Activated CD8-positive, alpha-beta memory T cell treated with anti-CD3 and anti-CD28 coated beads for 48 hours (primary cell): Measurements from ENCODE around the gene S1PR3.

Experiments used
- DNase-seq, 3 experiments: peaks; one replicate each; pipeline ENCODE4 v3.0.0-alpha.2; 2020; ENCODE audit warnings: low read depth in 2 of 3, low spot score in 2 of 3

S1PR3 gene

DNA sequence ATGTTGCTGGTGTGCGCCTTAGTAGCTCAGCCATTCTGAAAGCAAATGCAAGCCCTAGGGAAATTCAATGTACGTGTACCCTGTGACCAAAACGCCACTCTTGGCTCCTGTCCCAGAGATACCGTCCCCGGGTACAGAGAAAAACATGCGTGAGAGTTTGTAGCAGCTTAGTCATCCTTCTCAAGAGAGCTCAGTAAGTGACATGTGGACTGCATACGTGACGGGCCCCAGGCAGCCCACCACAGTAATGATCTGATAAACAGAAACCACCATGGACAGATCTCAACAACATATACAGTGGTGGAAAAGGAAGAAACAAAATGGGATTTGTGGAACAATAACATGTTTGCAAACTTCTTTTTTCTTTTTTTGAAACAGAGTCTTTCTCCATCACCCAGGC, 45.1 kb downstream of the S1PR3 start:
- DNase-seq: no peak

DNA sequence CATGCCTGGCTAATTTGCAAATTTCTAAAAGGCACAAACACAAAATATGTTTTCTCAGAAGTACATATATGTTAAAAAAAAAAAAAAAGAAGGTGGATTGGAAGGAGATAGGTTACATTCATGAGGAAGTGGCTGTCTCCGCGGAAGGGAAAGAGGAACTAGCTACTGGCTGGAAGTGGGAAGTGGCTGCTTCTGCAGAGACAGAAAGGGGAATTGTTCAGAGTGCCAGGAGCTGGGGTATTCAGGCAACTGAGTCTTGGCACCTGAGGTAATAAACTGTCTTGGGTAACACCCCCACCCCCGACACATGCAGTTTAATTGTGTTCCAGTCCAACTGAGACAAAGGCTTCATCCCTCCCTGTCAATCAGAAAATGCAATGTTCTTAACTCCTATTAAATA, 45.6 kb downstream of the S1PR3 start:
- DNase-seq: no peak

DNA sequence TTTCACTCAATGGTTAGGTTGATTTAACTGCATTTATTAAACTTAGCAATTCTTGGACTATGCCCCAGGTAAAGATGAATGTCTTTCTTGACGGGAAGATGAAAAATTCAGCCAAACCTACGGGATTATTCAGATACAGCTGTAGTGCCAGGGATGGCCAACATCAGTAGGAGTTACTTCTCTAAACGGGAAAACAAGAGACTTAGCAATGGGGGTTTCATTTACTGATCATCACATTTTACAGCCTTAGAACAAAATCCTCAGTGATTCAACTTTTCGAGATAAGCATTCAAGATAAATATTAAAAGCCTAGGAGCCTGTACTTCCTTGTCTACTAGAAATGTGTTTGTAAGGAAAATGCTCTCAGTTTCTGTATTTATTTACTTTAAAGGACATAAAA, 46.1 kb downstream of the S1PR3 start:
- DNase-seq: no peak

DNA sequence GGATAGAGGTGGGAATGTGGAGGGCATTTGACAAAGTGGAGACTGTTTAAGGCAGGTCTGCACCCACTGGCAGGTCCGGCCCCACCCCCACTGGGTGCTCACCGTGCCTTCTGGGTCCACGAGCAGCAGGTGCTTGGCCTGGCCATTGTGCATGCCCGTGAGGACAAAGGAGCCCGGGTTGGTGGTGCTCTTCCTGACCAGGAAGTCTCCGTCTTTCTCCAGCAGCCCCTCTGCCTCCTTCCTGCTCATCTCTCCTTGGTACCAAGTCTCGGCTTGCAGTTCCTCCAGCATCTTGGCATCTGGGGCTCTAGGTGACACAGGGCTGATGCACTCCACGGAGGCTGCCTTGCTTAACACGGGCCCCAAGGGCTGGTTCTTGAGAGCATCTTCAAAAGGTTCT, 46.6 kb downstream of the S1PR3 start:
- no peak for DNase-seq

DNA sequence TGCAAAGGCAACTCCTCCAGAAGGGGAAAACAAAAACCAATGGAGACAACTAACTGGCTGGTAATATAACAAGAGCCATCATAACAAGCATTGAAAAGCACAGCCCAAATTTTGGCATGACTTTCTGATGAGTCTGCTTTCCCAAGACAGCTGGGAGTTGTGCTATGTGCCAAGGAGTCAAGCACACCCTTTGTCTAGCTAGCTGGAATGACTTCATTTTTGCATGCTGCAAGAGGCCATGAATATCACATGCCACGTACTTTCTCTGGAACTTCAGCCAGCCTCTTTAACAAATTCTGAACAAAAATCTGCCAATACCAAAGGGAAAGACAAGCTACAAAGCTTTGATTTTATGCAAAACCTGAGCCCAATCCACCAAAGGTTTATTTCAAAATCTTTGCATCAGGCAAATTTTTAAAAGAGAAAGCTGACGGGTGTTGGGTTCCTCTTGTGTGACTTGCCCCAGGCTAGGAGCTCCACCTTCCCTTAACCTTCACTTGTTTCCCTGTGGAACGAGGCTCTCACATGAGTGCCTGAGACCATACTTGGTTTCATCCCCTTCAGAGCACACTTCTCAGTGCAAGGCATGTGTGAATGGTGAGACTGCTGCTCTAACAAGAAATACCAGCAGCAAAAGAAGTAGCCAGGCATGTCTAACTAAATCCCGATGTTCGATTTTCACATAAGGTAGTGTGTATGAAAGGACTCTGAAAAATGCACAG, 47.3 kb downstream of the S1PR3 start:
- no peak for DNase-seq

DNA sequence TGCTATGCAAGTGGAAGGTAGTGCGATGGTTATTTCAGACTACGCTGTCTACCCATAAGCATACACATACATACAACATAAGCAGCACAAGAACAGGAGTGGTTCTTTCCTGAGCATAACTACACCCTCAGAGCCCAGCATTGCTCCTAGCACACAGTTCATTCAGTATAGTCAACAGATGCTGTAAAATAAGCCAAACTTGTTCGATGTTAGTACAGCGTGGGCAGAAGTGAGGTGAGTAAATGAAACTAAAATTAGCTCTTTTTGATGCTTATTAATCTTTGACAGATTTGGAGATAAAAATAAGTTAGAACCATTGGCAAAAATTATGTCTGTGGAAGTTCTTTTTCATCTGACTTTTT, 47.8 kb downstream of the S1PR3 start:
- no peak for DNase-seq

DNA sequence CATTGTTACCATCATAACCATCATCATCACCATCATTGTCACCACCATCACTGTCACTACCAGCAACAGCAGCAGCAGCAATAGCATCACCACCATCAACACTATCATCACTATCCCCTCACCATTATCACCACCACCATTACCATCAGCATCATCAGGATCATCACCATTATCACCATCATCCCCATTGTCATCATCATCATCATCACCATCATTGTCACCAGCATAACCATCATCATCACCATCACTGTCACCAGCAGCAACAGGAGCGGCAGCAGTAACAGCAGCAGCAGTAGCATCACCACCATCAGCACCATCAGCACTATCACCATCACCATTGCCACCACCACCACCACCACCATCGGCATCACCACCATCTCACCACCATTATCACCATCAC, 48.4 kb downstream of the S1PR3 start:
- DNase-seq: no peak

DNA sequence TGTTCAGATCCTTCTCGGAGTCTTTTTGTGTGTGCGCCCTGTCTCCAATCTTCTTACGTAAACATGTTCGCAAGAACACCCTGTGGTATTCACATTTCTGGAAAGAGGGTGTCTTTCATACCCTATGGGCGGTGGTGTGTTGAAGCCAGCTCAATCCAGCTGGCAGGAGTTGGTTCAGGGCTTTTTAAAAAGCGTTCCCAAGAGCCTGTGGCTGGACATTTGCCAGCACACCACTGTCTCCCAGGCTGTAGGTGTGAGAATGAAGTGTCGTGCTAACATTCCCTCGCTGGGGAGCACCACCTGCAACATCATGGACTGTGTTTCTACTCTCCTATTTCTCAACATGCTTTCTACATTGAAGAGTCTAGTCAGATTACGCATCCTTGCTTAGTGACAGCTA, 51.7 kb downstream of the S1PR3 start:
- DNase-seq: no peak

DNA sequence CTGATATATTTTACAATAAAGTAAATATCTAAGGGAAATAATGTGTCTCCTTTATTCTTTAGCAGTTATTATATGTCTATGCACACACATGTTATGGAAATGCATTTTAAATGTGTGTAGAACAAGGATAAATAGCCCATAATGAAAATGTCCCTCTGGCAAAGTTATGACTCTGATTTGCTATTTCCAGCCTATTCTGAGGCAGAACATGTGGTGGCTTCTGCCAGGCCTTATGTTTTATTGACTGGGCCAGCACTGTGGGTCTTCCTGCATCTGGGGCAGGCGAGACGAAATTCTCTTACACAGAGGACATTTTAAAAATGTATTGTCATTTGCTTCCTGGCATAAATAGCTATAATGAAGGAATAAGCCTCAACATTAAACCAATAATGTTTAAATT, 52.8 kb downstream of the S1PR3 start:
- DNase-seq: no peak

DNA sequence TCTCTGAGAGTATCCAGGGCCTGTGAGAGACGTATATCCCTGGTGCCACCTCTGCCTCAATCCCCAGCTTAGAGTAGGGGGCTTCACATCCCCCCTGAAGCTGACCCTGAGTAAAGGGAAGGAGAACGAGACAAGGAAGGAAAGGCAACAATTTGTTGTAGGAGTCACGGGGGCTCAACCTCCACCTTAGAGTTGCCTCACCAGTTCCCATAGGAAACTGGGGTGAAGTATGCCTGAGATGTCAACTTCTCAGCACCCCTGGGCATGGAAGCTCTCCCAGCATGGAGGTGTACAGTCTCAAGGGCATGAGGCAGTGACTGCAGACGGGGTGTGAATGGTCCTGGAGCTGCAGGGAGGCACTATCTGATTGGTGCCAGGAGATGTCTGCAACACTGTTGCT, 53.6 kb downstream of the S1PR3 start:
- DNase-seq: no peak

DNA sequence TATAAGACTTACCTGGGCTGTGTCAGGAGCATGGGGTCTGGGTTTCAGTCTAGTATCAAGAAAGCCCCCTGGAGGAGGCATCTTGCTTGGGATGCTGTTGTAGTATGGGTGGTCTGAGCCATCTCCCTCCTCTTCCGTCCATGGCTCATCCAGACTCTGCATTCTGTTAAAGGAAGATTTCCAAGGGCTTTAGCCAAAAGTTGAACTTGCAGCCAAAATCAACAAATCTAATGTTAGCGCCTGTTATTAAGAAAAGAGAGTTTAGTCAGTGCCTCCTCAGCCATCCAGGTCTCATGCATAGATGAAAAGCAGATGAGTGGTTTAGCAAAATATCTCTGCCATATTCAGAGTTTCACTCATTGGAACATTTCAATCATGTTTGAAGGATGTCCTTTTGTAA, 55.6 kb downstream of the S1PR3 start:
- DNase-seq: no peak

DNA sequence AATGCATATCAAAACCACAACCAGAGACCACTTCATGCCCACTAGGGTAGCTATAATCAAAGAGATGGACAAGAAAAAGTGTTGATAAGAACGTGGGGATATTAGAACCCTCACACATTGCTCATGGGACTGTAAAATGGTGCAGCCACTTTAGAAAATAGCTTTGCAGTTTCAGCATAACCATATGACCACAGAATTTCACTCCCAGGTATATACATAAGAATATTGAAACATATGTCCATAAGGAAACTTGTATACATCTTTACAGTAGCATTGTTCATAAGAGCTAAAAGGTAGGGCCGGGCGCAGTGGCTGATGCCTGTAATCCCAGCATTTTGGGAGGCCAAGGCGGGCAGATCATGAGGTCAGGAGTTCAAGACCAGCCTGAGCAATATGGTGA, 56.4 kb downstream of the S1PR3 start:
- no peak for DNase-seq

DNA sequence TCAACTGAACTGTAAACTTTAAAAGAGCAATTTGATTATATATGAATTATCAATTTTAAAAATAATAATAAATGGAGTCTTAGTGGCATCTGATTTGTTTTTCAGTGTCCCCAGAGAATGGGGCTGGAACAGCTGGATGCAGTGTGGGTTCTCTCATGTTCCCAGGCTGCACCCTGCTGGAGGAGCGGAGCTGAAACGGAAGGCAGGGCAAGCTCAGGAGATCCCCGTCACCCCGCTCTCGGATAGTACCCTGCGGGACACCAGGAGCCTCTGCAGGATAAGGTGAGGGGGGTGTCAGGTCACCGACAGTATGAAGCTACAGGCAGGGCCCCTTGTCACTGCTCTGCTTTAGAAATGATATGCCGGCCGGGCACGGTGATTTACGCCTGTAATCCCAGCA, 57.3 kb downstream of the S1PR3 start:
- no peak for DNase-seq

DNA sequence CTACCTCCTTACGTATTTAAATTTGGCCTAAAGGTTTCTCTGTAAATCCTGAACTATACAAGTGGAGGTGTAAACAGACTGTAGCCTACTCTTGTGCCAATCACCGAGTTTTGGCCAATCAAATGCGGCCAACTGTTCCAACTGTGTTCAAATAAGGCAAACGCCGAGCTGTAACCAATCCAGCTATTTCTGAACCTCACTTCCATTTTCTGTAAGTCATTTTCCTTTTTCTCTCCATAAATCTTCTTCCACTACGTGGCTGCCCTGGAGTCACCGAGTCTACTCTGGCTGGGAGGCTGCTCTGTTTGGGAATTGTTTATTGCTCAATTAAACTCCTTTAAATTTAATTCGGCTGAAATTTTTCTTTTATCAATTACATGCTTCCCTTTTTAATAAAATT, 58.4 kb downstream of the S1PR3 start:
- DNase-seq: no peak

DNA sequence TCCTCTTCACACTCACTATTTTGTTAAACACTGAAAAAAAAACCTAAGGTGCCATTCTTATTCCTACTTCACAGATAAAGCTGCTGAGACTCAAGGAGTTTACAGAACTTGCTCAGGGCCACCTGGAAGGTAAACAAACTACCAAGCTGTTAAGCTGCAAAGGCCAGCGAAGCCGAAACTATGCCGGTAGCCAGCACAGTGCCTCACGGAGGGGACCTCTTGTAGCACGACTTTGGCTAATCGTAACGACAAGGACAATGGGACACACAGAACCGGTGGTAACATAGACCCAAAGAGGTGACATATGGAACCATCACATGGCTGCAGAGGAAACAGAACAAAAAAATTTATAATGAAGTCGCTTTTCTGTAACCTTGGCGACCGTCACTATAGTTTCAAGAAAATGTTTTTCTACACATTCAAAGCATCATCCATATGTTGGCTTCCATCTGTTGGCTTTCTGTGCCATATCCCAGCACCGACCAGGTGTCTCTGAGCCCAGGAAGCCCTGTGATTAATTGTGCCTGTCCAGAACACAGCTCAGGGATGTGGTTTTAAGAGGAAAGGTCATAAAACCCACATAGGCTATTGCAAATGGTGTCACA, 60.3 kb downstream of the S1PR3 start:
- DNase-seq: no peak

DNA sequence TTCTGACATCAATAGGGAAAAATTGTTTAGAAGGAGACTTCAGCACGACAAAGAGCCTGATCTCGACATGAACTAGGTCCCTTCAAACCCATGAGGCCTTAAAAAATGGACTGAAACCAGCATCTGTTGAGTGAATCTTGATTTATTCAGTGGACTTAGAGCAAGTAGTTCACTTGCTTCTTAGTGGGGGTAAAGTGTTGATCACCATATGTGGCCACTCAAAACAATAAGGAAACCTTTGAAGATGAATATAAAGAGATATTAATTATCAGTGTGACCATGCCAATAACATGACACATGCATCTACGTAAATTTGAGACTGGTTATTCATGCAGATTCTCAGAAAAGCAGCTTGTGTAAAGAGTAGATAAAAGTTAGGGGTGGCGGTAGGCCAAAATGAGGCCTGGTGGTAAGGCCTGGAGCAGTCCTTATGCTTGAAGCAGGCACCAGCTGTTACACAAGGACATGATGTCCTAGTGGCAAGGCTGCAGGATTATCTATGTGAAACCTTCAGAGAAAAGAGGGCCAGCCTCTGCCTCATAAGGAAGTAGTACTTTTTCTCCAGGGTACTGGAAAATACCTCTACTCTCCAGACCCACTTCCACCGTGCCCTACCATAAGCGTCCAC, 61.3 kb downstream of the S1PR3 start:
- DNase-seq: no peak

DNA sequence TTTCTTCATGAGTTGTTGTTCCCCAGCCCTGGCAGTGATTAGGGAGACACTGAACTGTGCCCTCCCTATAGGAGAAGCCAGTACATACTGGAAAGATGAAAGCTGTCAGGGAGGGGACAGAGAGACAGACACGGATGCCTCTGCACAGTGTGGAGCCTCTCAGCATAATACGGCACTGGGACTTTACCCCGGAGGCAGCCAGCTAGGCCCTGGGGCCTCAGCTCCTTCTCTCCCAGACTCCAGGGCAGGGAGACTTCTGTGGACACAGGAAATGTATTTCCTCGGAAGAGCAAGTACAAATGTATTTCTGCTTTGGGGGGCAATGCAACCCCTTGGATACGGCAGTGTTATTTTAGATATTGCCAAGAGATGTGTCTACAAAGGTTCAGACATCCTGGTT, 62.0 kb downstream of the S1PR3 start:
- DNase-seq: no peak
